Ishikawa (cell line): ENCODE results near the gene MYO1E.

Experiments
- EGR1 ChIP-seq: IDR thresholded peaks from 2 replicates; pipeline ENCODE4 v1.6.1; 2012
- NFIC ChIP-seq: IDR thresholded peaks from 2 replicates; pipeline ENCODE4 v1.6.1; 2012
- TAF1 ChIP-seq: IDR thresholded peaks from 2 replicates; pipeline ENCODE4 v1.6.1; 2012; ENCODE audit warnings: low read depth, mild to moderate bottlenecking
- TCF12 ChIP-seq: IDR thresholded peaks from 2 replicates; pipeline ENCODE4 v1.6.1; 2012; ENCODE audit warnings: low read depth
- YY1 ChIP-seq: IDR thresholded peaks from 2 replicates; pipeline ENCODE4 v1.6.1; 2012; ENCODE audit warnings: low read depth
- TF ChIP-seq, protein P1 (sequence below): IDR thresholded peaks from 2 replicates; pipeline ENCODE4 v1.6.1; 2012; ENCODE audit warnings: low read depth, mild to moderate bottlenecking

DNA sequence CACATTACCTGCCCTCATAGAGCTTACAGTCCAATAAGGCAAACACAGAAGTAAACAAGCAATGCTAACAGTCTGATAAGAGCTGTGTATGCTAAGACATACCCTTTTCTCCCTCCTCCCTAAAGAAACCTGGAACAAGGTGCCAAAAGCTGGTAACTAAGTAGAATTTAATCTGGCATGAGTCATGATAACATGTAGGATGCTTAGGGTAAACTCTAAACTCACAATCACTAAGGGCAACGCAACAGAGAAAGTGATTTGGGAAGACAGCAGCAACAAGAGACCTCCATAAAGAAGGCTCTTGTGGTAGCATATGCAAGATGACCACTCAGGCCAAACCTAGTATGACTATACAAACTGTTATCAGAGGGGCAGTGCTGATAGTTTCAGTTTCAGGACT, 55.5 kb downstream of the MYO1E start:
- TF ChIP-seq, protein P1, sequence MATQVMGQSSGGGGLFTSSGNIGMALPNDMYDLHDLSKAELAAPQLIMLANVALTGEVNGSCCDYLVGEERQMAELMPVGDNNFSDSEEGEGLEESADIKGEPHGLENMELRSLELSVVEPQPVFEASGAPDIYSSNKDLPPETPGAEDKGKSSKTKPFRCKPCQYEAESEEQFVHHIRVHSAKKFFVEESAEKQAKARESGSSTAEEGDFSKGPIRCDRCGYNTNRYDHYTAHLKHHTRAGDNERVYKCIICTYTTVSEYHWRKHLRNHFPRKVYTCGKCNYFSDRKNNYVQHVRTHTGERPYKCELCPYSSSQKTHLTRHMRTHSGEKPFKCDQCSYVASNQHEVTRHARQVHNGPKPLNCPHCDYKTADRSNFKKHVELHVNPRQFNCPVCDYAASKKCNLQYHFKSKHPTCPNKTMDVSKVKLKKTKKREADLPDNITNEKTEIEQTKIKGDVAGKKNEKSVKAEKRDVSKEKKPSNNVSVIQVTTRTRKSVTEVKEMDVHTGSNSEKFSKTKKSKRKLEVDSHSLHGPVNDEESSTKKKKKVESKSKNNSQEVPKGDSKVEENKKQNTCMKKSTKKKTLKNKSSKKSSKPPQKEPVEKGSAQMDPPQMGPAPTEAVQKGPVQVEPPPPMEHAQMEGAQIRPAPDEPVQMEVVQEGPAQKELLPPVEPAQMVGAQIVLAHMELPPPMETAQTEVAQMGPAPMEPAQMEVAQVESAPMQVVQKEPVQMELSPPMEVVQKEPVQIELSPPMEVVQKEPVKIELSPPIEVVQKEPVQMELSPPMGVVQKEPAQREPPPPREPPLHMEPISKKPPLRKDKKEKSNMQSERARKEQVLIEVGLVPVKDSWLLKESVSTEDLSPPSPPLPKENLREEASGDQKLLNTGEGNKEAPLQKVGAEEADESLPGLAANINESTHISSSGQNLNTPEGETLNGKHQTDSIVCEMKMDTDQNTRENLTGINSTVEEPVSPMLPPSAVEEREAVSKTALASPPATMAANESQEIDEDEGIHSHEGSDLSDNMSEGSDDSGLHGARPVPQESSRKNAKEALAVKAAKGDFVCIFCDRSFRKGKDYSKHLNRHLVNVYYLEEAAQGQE, result no peak
- TF ChIP-seq NFIC (no peak), EGR1 (no peak), YY1 (no peak), TCF12 (no peak), TAF1 (no peak)
